HepG2 (cell line): ENCODE measurements around the gene MICAL3. TPM values are rescaled to one million over a fixed set of nuclear protein-coding genes. Genes with fewer than 3 reads are reported as not detected.

Experiments used
- ATAC-seq: fragments of 200-7000 bp; cut with Tn5 transposase; 3 replicates; pipeline ENCODE4 v1.9.1; 2020; ENCODE audit warnings: mild to moderate bottlenecking, moderate library complexity
- BruUV-seq: library from RNA; stranded (reverse); fragments of 400-500 nt; replicated peaks from 2 replicates; lab custom pipeline; 2021; lab: Mats Ljungman, UMichigan
- CTCF ChIA-PET: fragments of 300-600 bp; formaldehyde crosslinking; extraction: SDS; loops from one replicate; lab custom pipeline; 2021; ENCODE audit warnings: low total read pairs, inconsistent platforms, low intra/inter-chr PET ratio; lab: Yijun Ruan, JAX
- POLR2A ChIA-PET: fragments of 350-600 bp; sonication (Branson Sonifier 250); formaldehyde crosslinking; loops from one replicate; lab custom pipeline; 2020; ENCODE audit warnings: antibody characterized with exemption, inconsistent platforms; lab: Yijun Ruan, JAX
- DNase-seq: peaks from one replicate; pipeline ENCODE4 v3.0.0-alpha.2; 2015; ENCODE audit warnings: low spot score
- FAIRE-seq: peaks from 3 replicates; lab custom pipeline; 2011; peaks lifted over from hg19 to GRCh38; lab: Jason Lieb, UNC
- H2AFZ ChIP-seq: one replicate; pipeline ENCODE4 v1.6.1; 2011; ENCODE audit warnings: low read length, inconsistent platforms
- H3K27ac ChIP-seq: fragments of 300-600 bp; 3 replicates; pipeline ENCODE4 v1.8.0; 2011; ENCODE audit warnings: mixed run types, mild to moderate bottlenecking, mixed read lengths, low read length, inconsistent platforms; ENCODE audit not compliant: insufficient read depth; ENCODE audit errors: extremely low read length
- H3K27me3 ChIP-seq, 2 experiments: fragments of 200-600 bp in 1 of 2; 2 replicates in 1 of 2; 3 replicates in 1 of 2; pipeline versions ENCODE4 v1.6.0 to v1.8.0; 2011; ENCODE audit warnings: low read length in 2 of 2, mild to moderate bottlenecking in 2 of 2, moderate library complexity in 2 of 2, inconsistent platforms in 1 of 2; ENCODE audit not compliant: insufficient read depth in 2 of 2, control insufficient read depth in 1 of 2
- H3K36me3 ChIP-seq, 2 experiments: fragments of 200-600 bp in 1 of 2; replicated peaks in 1 of 2; 2 replicates in 1 of 2; 3 replicates in 1 of 2; pipeline versions ENCODE4 v1.5.1 to v1.8.0; 2011; ENCODE audit warnings: low read length in 2 of 2, inconsistent platforms in 1 of 2; ENCODE audit not compliant: insufficient read depth in 2 of 2, control insufficient read depth in 1 of 2
- H3K4me1 ChIP-seq: 2 replicates; pipeline ENCODE4 v1.5.1; 2012; ENCODE audit warnings: low read length, inconsistent platforms; ENCODE audit not compliant: insufficient read depth
- H3K4me2 ChIP-seq: 2 replicates; pipeline ENCODE4 v1.6.0; 2011; ENCODE audit warnings: low read depth, low read length, inconsistent platforms
- H3K4me3 ChIP-seq, 3 experiments: fragments of 200-600 bp in 1 of 3; sonication (generic), shearing (Covaris generic) in 1 of 3; replicated peaks in 1 of 3; 2 replicates each; pipeline ENCODE4 v1.5.1; 2011 to 2016; ENCODE audit warnings: low read length in 3 of 3, inconsistent platforms in 2 of 3, low read depth in 2 of 3, mild to moderate bottlenecking in 2 of 3, control low read depth in 1 of 3, mixed read lengths in 1 of 3; ENCODE audit not compliant: insufficient read depth in 1 of 3
- H3K79me2 ChIP-seq: one replicate; pipeline ENCODE4 v1.6.1; 2011; ENCODE audit warnings: low read length, inconsistent platforms; ENCODE audit not compliant: insufficient read depth
- H3K9ac ChIP-seq: 2 replicates; pipeline ENCODE4 v1.6.0; 2011; ENCODE audit warnings: mild to moderate bottlenecking, low read depth, low read length, inconsistent platforms; ENCODE audit not compliant: insufficient read depth
- H3K9me3 ChIP-seq: 2 replicates; pipeline ENCODE4 v1.5.1; 2012; ENCODE audit warnings: mild to moderate bottlenecking, low read length
- H4K20me1 ChIP-seq: 2 replicates; pipeline ENCODE4 v1.6.0; 2011; ENCODE audit warnings: inconsistent platforms, mild to moderate bottlenecking, low read length, moderate library complexity; ENCODE audit not compliant: insufficient read depth
- CHCHD3 ChIP-seq: sonication (generic); formaldehyde crosslinking; IDR thresholded peaks from 2 replicates; pipeline ENCODE4 v1.8.0; 2022; ENCODE audit warnings: mild to moderate bottlenecking, missing genetic modification reagents, moderate library complexity
- FOXM1 ChIP-seq: sonication (generic); formaldehyde crosslinking; IDR thresholded peaks from 2 replicates; pipeline ENCODE4 v1.5.0; 2020; ENCODE audit warnings: missing genetic modification reagents
- HOXA7 ChIP-seq: sonication (generic); formaldehyde crosslinking; IDR thresholded peaks from 2 replicates; pipeline ENCODE4 v1.8.1; 2022; ENCODE audit warnings: mild to moderate bottlenecking, missing genetic modification reagents, moderate library complexity
- JDP2 ChIP-seq: sonication (generic); formaldehyde crosslinking; IDR thresholded peaks from 2 replicates; pipeline ENCODE4 v1.8.1; 2022; ENCODE audit warnings: missing genetic modification reagents, borderline replicate concordance
- MAZ ChIP-seq, 2 experiments: sonication (generic) in 1 of 2; formaldehyde crosslinking in 1 of 2; IDR thresholded peaks; 2 replicates each; pipeline versions ENCODE4 v1.5.0 to v1.6.1; 2012 to 2020; ENCODE audit warnings: low read depth in 2 of 2, mild to moderate bottlenecking in 2 of 2, borderline replicate concordance in 1 of 2, improper control_type of control experiment in 1 of 2, low read length in 1 of 2, missing genetic modification reagents in 1 of 2, moderate library complexity in 1 of 2
- MEF2D ChIP-seq: sonication (generic); formaldehyde crosslinking; IDR thresholded peaks from 2 replicates; pipeline ENCODE4 v1.5.1; 2020; ENCODE audit warnings: mild to moderate bottlenecking, missing genetic modification reagents
- SIN3B ChIP-seq: fragments of 150-350 bp; IDR thresholded peaks from 2 replicates; pipeline ENCODE4 v1.6.1; 2014; ENCODE audit warnings: low read length
- XRCC5 ChIP-seq: fragments of 200-400 bp; formaldehyde crosslinking; optimal IDR thresholded peaks from 2 replicates; pipeline ENCODE3; 2017; ENCODE audit warnings: mild to moderate bottlenecking, low read length
- ZNF335 ChIP-seq: sonication (generic); formaldehyde crosslinking; IDR thresholded peaks from 2 replicates; pipeline ENCODE4 v1.4.0; 2020; ENCODE audit warnings: missing genetic modification reagents
- ZNF354B ChIP-seq: sonication (generic); formaldehyde crosslinking; IDR thresholded peaks from 2 replicates; pipeline ENCODE4 v1.8.0; 2022; ENCODE audit warnings: mild to moderate bottlenecking, missing genetic modification reagents
- ZNF672 ChIP-seq: sonication (generic); formaldehyde crosslinking; IDR thresholded peaks from 2 replicates; pipeline ENCODE4 v1.8.1; 2022; ENCODE audit warnings: missing genetic modification reagents
- ZNF891 ChIP-seq: sonication (generic); formaldehyde crosslinking; IDR thresholded peaks from 2 replicates; pipeline ENCODE4 v1.5.0; 2020; ENCODE audit warnings: mild to moderate bottlenecking, missing genetic modification reagents
- WGBS: methylation state at CpG from one replicate; pipeline ENCODE4 v1.1.6; 2017; ENCODE audit warnings: low lambda C conversion rate; 5-methylcytosine and 5-hydroxymethylcytosine counted together
- in situ Hi-C: cut with HindIII; loops from 2 replicates; pipeline ENCODE4 v1.10.0; 2017; ENCODE audit warnings: low pct_unique_long_range_greater_than_20kb; ENCODE audit not compliant: extremely low pct_ligation_motif_present
- intact Hi-C: fragments of 100-400 bp; cut with micrococcal nuclease; formaldehyde crosslinking; loops from one replicate; pipeline ENCODE4 v1.10.0; 2022; ENCODE audit not compliant: unreplicated experiment
- polyA plus RNA-seq, 8 experiments: library from polyadenylated mRNA; depleted of rRNA in 3 of 8; stranded (reverse) in 7 of 8; unstranded in 1 of 8; fragments of >200 nt; fragmentation: Illumina TruSeq in 4 of 8; extraction: Trizol in 4 of 8; gene quantifications; 2 replicates each; pipeline versions ENCODE4 v1.2.1 to v1.2.3, GENCODE V29; 2011 to 2016; ENCODE audit warnings: low read depth in 4 of 8, missing spikeins in 1 of 8, mixed read lengths in 1 of 8; ENCODE audit not compliant: insufficient read depth in 1 of 8
- total RNA-seq, 5 experiments: library from RNA; depleted of rRNA; stranded (reverse); fragments of >200 nt; fragmentation: Illumina TruSeq; extraction: Trizol; gene quantifications; 2 replicates each; pipeline ENCODE4 v1.2.3, GENCODE V29; 2016; ENCODE audit warnings: low read depth in 1 of 5
- TF ChIP-seq, protein P1 (sequence below): sonication (generic); formaldehyde crosslinking; IDR thresholded peaks from 2 replicates; pipeline ENCODE4 v1.5.1; 2020; ENCODE audit warnings: missing genetic modification reagents, mild to moderate bottlenecking, borderline replicate concordance
- TF ChIP-seq, protein P2 (sequence below): sonication (generic); formaldehyde crosslinking; IDR thresholded peaks from 2 replicates; pipeline ENCODE4 v1.5.0; 2020; ENCODE audit warnings: missing genetic modification reagents, mild to moderate bottlenecking, borderline replicate concordance

Gene MICAL3
- total and polyA plus RNA-seq, 2 of the 13 experiments (the other 11 are each of a cell fraction or from before 2014, with no cell fraction given): 5.3 to 12.5 TPM

DNA sequence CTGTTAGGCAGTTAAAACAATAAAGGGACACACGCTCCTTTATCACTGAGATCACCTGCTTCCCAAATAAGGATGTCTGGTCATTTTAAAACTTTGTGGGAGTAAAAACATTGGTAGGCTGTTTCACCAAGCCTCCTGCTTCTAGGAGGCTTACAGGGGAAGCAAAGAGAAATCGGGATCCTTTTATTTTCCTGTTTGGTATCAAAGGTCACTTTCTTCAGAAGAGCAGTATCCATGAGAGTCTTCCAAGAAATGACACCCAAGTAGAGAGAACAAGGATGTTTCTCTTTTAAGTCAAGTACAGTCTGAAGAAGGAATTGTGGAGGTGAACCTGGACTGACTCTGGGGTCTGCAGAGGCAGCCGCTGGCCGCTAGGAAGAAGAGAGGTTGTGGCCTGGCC lies 213.2 kb downstream of the MICAL3 start:
- Histone ChIP-seq H3K4me2 (no peak overlapping the region), H4K20me1 (no peaks in the 10 kb centered on the region), H3K36me3 (peaks cover 12 to 37% of the 10 kb centered on the region in 2 experiments; a peak in 4 of 5 replicates), H3K79me2 (no peaks in the 10 kb centered on the region), H2AFZ (no peak overlapping the region), H3K9ac (no peak overlapping the region), H3K27ac (no peak overlapping the region), H3K4me3 (no peak overlapping the region), H3K9me3 (no peaks in the 10 kb centered on the region), H3K27me3 (no peaks in the 10 kb centered on the region), H3K4me1 (no peaks in the 10 kb centered on the region)
- intact Hi-C loops: no loop called here
- FAIRE-seq: no peak
- no TSS peak for BruUV-seq
- no peak for DNase-seq
- 92% methylated on average over 3 of the region's 4 CpGs for WGBS
- ChIA-PET POLR2A (no interaction called here), CTCF (no interaction called here)
- no peak for ATAC-seq
- TF ChIP-seq, protein P1, sequence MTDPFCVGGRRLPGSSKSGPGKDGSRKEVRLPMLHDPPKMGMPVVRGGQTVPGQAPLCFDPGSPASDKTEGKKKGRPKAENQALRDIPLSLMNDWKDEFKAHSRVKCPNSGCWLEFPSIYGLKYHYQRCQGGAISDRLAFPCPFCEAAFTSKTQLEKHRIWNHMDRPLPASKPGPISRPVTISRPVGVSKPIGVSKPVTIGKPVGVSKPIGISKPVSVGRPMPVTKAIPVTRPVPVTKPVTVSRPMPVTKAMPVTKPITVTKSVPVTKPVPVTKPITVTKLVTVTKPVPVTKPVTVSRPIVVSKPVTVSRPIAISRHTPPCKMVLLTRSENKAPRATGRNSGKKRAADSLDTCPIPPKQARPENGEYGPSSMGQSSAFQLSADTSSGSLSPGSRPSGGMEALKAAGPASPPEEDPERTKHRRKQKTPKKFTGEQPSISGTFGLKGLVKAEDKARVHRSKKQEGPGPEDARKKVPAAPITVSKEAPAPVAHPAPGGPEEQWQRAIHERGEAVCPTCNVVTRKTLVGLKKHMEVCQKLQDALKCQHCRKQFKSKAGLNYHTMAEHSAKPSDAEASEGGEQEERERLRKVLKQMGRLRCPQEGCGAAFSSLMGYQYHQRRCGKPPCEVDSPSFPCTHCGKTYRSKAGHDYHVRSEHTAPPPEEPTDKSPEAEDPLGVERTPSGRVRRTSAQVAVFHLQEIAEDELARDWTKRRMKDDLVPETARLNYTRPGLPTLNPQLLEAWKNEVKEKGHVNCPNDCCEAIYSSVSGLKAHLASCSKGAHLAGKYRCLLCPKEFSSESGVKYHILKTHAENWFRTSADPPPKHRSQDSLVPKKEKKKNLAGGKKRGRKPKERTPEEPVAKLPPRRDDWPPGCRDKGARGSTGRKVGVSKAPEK: no peak
- TF ChIP-seq ZNF335 (CRISPR knock-in tag) (no peak), SIN3B (no peak), MAZ (IDR thresholded peaks at IDR 0.05; ENCODE audit: borderline replicate concordance, low read depth, low read length) (no peak), MAZ (CRISPR knock-in tag; IDR thresholded peaks at IDR 0.05; ENCODE audit: low read depth) (no peak), HOXA7 (CRISPR knock-in tag) (no peak), MEF2D (no peak), ZNF672 (no peak), JDP2 (CRISPR knock-in tag) (no peak), ZNF891 (CRISPR knock-in tag) (no peak), FOXM1 (CRISPR knock-in tag) (no peak), CHCHD3 (CRISPR knock-in tag) (no peak), ZNF354B (CRISPR knock-in tag) (no peak), XRCC5 (no peak)
- TF ChIP-seq, protein P2, sequence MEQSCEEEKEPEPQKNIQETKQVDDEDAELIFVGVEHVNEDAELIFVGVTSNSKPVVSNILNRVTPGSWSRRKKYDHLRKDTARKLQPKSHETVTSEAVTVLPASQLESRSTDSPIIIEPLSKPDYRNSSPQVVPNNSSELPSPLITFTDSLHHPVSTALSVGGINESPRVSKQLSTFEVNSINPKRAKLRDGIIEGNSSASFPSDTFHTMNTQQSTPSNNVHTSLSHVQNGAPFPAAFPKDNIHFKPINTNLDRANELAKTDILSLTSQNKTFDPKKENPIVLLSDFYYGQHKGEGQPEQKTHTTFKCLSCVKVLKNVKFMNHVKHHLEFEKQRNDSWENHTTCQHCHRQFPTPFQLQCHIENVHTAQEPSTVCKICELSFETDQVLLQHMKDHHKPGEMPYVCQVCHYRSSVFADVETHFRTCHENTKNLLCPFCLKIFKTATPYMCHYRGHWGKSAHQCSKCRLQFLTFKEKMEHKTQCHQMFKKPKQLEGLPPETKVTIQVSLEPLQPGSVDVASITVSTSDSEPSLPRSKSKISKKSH (CRISPR knock-in tag): no peak
- in situ Hi-C loops: no loop called here
